ENCODE data around the gene CCDC30.

GRCh38 chr1:42429603-42430002 is 33.5 kb upstream of the CCDC30 start:
- no peak for TF ChIP-seq EZH2phosphoT487 (IDR thresholded peaks at IDR 0.05; ENCODE audit: borderline replicate concordance)
- TF ChIP-seq CTCF (conservative IDR thresholded peaks at IDR 0.05; ENCODE audit: low read length) = no peak
